IMR-90 (cell line): Measurements from ENCODE around the gene BAD.

ENCODE experiments used
- BHLHE40 ChIP-seq: fragments of 150-350 bp; IDR thresholded peaks from 2 replicates; pipeline ENCODE4 v1.6.1; 2016; ENCODE audit warnings: mild to moderate bottlenecking, low read depth, low read length
- CEBPB ChIP-seq: IDR thresholded peaks from 2 replicates; pipeline ENCODE4 v1.6.1; 2012; ENCODE audit warnings: low read depth, low read length, improper control_type of control experiment
- CTCF ChIP-seq: conservative IDR thresholded peaks from 2 replicates; pipeline ENCODE4 v1.5.1; 2012; ENCODE audit warnings: mild to moderate bottlenecking, low read depth, low read length, improper control_type of control experiment
- ELK1 ChIP-seq: fragments of 150-350 bp; IDR thresholded peaks from 2 replicates; pipeline ENCODE4 v1.6.1; 2016; ENCODE audit warnings: low read depth, mild to moderate bottlenecking, low read length, moderate library complexity, borderline replicate concordance
- POLR2A ChIP-seq: IDR thresholded peaks from 2 replicates; pipeline ENCODE4 v1.6.1; 2012; ENCODE audit warnings: mild to moderate bottlenecking, low read depth, low read length
- RAD21 ChIP-seq: IDR thresholded peaks from 2 replicates; pipeline ENCODE4 v1.6.1; 2012; ENCODE audit warnings: low read length, improper control_type of control experiment
- USF2 ChIP-seq: fragments of 150-350 bp; IDR thresholded peaks from 2 replicates; pipeline ENCODE4 v1.6.1; 2017; ENCODE audit warnings: mild to moderate bottlenecking, antibody characterized with exemption, low read length, low read depth

GRCh38 chr11:64223001-64223651 lies 61.3 kb downstream of the BAD start:
- TF ChIP-seq CTCF = no peak
- TF ChIP-seq USF2 = no peak
- no peak for TF ChIP-seq ELK1
- TF ChIP-seq BHLHE40 = no peak
- TF ChIP-seq CEBPB = no peak
- TF ChIP-seq POLR2A = no peak
- no peak for TF ChIP-seq RAD21
